ENCODE data around the gene ICE1.

ICE1 gene

GRCh38 chr5:5378531-5378930 lies 43.9 kb upstream of the ICE1 start:
- in situ Hi-C loops (cut with HindIII; ENCODE audit: low sequenced_read_pairs) = no loop called here
- no peak for DNase-seq (ENCODE audit: low read depth)
- H3K4me3 ChIP-seq (ENCODE audit: low read depth, low read length) = no peak overlapping the region
- no peak for TF ChIP-seq CTCF (IDR thresholded peaks at IDR 0.05; ENCODE audit: low read depth, low read length, missing control alignments)

GRCh38 chr5:5380298-5380697 lies 42.2 kb upstream of the ICE1 start:
- no peak for TF ChIP-seq CTCF (IDR thresholded peaks at IDR 0.05; ENCODE audit: low read depth, low read length, missing control alignments)
- DNase-seq (ENCODE audit: low read depth) = no peak
- no peak overlapping the region for H3K4me3 ChIP-seq (ENCODE audit: low read depth, low read length)
- in situ Hi-C loops (cut with HindIII; ENCODE audit: low sequenced_read_pairs) = no loop called here

- no peak for TF ChIP-seq CTCF (IDR thresholded peaks at IDR 0.05; ENCODE audit: low read depth, low read length, missing control alignments)
- DNase-seq (ENCODE audit: low read depth) = peak; percentile 44
- H3K4me3 ChIP-seq (ENCODE audit: low read depth, low read length) = no peak overlapping the region
- in situ Hi-C loops (cut with HindIII; ENCODE audit: low sequenced_read_pairs) = no loop called here
Observed at GRCh38 chr5:5381310-5381913, 41.1 kb upstream of the ICE1 start.

- in situ Hi-C loops (cut with HindIII; ENCODE audit: low sequenced_read_pairs) = no loop called here
- DNase-seq (ENCODE audit: low read depth) = no peak
- no peak for TF ChIP-seq CTCF (IDR thresholded peaks at IDR 0.05; ENCODE audit: low read depth, low read length, missing control alignments)
- H3K4me3 ChIP-seq (ENCODE audit: low read depth, low read length) = no peak overlapping the region
Observed at GRCh38 chr5:5383461-5383860, 39.0 kb upstream of the ICE1 start.

- TF ChIP-seq CTCF (IDR thresholded peaks at IDR 0.05; ENCODE audit: low read depth, low read length, missing control alignments) = no peak
- DNase-seq (ENCODE audit: low read depth) = no peak
- in situ Hi-C loops (cut with HindIII; ENCODE audit: low sequenced_read_pairs) = no loop called here
- no peak overlapping the region for H3K4me3 ChIP-seq (ENCODE audit: low read depth, low read length)
Observed at GRCh38 chr5:5384660-5385330, 37.7 kb upstream of the ICE1 start.

- no peak for DNase-seq (ENCODE audit: low read depth)
- in situ Hi-C loops (cut with HindIII; ENCODE audit: low sequenced_read_pairs) = no loop called here
- no peak for TF ChIP-seq CTCF (IDR thresholded peaks at IDR 0.05; ENCODE audit: low read depth, low read length, missing control alignments)
- H3K4me3 ChIP-seq (ENCODE audit: low read depth, low read length) = no peak overlapping the region
Observed at GRCh38 chr5:5385331-5385662, 37.2 kb upstream of the ICE1 start.

All from astrocyte of the cerebellum (primary cell).